Mesothelial cell of epicardium (in vitro differentiated cells): ENCODE results near the gene ZIC5. TPM values are rescaled to one million over a fixed set of nuclear protein-coding genes. Genes with fewer than 3 reads are reported as not detected.
A peak's percentile ranks its signal among the peaks of the same experiment; 100 is the strongest.

Source experiments
- DNase-seq, 2 experiments: peaks; one replicate each; pipeline ENCODE4 v3.0.0; 2021; ENCODE audit warnings: low spot score in 2 of 2; ENCODE audit not compliant: unreplicated experiment in 2 of 2
- H3K27ac Mint-ChIP-seq: 2 replicates; pipeline ENCODE4 v1.8.0; 2021; ENCODE audit warnings: mixed read lengths
- H3K27me3 Mint-ChIP-seq: 2 replicates; pipeline ENCODE4 v1.8.0; 2021; ENCODE audit warnings: low read depth, mixed read lengths
- H3K36me3 Mint-ChIP-seq: 2 replicates; pipeline ENCODE4 v1.8.0; 2021; ENCODE audit warnings: mixed read lengths
- H3K4me1 Mint-ChIP-seq: 2 replicates; pipeline ENCODE4 v1.8.0; 2021; ENCODE audit warnings: mixed read lengths
- H3K4me3 Mint-ChIP-seq: 2 replicates; pipeline ENCODE4 v1.8.0; 2021; ENCODE audit warnings: mild to moderate bottlenecking, moderate library complexity, mixed read lengths
- H3K9me3 Mint-ChIP-seq: 2 replicates; pipeline ENCODE4 v1.8.0; 2021; ENCODE audit warnings: mixed read lengths
- total RNA-seq: library from RNA; stranded (reverse); gene quantifications from 3 replicates; pipeline ENCODE4 v1.2.1, GENCODE V29; 2021
- TF ChIP-seq, protein P1 (sequence below): fragments of 200-600 bp; sonication (generic); IDR thresholded peaks from one replicate; pipeline ENCODE4 v1.5.0; 2021; ENCODE audit warnings: antibody characterized with exemption; ENCODE audit not compliant: unreplicated experiment

Gene ZIC5
- total RNA-seq, 1 donor from 2014 or later: not detected

DNA sequence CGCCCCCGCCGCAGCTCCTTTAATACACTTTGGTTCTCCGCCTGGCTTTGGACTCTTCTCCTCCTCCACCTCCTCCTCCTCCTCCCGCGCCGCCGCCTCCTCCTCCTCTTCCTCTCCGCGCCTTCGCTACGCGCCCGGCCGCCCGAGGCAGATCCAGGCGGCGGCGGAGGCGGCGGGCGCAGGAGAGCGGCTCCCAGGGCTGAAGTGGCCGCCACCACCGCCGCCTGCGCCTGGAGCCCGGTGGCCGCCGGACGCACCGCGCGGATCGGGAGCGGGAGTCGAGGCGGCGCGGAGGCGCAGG is 10.1 kb upstream of the ZIC5 start, which contains the start of gene ZIC2:
Gene ZIC2, plus strand, starts transcription at position 50 of the 301 bp plus-strand sequence. CDS start 281 bp downstream, outside the sequence.
- peak within 1 kb of the TSS; percentile 20 for H3K4me3 Mint-ChIP-seq
- TF ChIP-seq, protein P1, sequence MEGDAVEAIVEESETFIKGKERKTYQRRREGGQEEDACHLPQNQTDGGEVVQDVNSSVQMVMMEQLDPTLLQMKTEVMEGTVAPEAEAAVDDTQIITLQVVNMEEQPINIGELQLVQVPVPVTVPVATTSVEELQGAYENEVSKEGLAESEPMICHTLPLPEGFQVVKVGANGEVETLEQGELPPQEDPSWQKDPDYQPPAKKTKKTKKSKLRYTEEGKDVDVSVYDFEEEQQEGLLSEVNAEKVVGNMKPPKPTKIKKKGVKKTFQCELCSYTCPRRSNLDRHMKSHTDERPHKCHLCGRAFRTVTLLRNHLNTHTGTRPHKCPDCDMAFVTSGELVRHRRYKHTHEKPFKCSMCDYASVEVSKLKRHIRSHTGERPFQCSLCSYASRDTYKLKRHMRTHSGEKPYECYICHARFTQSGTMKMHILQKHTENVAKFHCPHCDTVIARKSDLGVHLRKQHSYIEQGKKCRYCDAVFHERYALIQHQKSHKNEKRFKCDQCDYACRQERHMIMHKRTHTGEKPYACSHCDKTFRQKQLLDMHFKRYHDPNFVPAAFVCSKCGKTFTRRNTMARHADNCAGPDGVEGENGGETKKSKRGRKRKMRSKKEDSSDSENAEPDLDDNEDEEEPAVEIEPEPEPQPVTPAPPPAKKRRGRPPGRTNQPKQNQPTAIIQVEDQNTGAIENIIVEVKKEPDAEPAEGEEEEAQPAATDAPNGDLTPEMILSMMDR: no peak
- DNase-seq: no peak
- no peak within 1 kb of the TSS for H3K27ac Mint-ChIP-seq
- no peaks in the 10 kb centered on the region for H3K36me3 Mint-ChIP-seq
- H3K9me3 Mint-ChIP-seq: no peaks in the 10 kb centered on the region
- H3K27me3 Mint-ChIP-seq: peaks cover 79% of the 10 kb centered on the region
- peaks cover 6% of the 10 kb centered on the region for H3K4me1 Mint-ChIP-seq

DNA sequence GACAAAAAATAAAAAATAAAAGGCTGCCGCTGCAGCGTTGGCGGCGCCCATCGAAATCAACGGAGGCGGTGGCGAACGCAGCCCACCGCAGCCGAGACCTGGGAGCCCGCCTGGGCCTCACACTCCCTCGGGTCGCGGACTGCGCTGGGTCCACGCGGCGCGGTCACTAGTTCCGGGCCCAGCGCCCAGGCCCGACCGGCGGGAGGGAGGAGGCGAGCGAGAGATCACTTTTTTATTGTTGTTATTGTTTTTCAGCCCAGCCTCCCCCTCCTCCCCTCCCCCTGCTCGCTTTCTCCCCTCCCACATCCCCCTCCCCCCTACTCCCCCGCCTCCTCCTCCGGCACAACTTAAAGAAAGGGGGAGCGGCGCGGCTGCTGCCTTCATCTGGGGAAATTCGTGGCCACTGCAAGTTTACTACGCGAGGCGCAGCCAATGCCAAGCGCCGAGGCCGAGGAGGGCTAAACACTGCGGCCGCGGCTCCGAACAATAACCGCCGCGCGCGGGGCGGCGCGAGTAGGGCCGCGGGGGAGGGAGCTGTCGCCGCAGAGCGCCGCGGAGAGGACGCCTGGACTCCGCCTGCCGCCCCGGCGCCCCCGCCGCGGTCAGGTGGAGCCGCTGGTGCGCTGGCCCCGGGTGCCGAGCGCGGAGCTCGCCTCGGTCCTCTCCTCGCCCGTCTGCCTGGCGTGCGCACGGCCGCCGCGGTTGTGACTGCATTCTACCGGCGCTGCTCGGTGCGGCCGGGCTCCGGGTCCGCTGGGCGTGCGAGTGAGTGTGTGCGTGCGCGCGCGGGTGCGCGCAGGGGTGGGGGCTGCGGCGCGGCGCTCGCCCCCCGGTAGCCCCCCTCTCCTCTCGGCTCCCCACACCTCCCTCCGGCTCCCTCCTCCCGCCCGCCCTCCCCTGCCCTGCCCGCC is 9.5 kb upstream of the ZIC5 start:
- Mint-ChIP-seq H3K4me3 (peak overlapping the region; percentile 20), H3K27ac (no peak overlapping the region), H3K9me3 (no peaks in the 10 kb centered on the region), H3K4me1 (peaks cover 6% of the 10 kb centered on the region), H3K36me3 (no peaks in the 10 kb centered on the region), H3K27me3 (peaks cover 79% of the 10 kb centered on the region)
- DNase-seq: peak in 1 of 2 experiments; percentile 59
- TF ChIP-seq, protein P1: no peak

GRCh38 chr13:99980201-99980823 is 8.7 kb upstream of the ZIC5 start:
- Mint-ChIP-seq H3K9me3 (no peaks in the 10 kb centered on the region), H3K27me3 (peaks cover 81% of the 10 kb centered on the region), H3K4me3 (no peak overlapping the region), H3K4me1 (peaks cover 4% of the 10 kb centered on the region), H3K27ac (no peak overlapping the region), H3K36me3 (no peaks in the 10 kb centered on the region)
- peak in 1 of 2 experiments; percentile 72 for DNase-seq
- TF ChIP-seq, protein P1: no peak

GRCh38 chr13:99979453-99980200 is 8.1 kb upstream of the ZIC5 start:
- H3K4me3 Mint-ChIP-seq: no peak overlapping the region
- peaks cover 85% of the 10 kb centered on the region for H3K27me3 Mint-ChIP-seq
- TF ChIP-seq, protein P1: no peak
- no peak overlapping the region for H3K27ac Mint-ChIP-seq
- no peaks in the 10 kb centered on the region for H3K9me3 Mint-ChIP-seq
- peaks cover 4% of the 10 kb centered on the region for H3K4me1 Mint-ChIP-seq
- DNase-seq: no peak
- H3K36me3 Mint-ChIP-seq: no peaks in the 10 kb centered on the region

DNA sequence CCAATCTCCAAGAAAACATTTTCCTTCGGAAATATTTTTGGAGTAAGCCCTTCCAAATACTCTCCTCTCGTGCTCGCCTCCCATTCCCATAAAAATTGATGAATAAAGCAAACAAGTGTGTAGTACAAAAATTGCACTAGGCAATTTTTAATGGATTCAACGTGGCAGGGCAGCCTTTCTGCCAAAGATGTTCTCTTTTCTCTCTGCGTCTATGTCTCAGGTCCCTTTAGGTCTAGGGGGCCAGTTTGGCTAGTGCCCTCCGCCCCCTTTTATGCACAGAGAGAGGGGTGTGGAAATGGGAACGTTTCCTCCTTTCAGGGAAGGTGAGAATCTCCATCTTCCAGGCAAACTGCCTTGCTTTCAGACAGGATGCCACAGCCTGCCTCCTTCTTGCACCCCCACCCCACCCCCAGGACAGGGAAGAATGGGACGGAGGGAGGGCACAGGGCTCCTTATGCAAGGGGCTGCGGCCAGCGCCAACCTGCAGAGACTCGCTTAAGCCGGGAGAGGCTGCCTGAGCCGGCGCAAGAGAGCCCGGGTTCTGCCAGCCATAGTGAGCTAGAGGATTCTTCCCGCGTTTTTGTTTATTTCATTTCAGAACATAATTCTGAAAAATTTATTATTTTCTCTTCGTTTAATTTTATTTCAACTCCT is 7.4 kb upstream of the ZIC5 start:
- Mint-ChIP-seq H3K4me1 (peaks cover 1% of the 10 kb centered on the region), H3K4me3 (no peak overlapping the region), H3K36me3 (no peaks in the 10 kb centered on the region), H3K27me3 (peaks cover 85% of the 10 kb centered on the region), H3K9me3 (no peaks in the 10 kb centered on the region), H3K27ac (no peak overlapping the region)
- no peak for DNase-seq
- TF ChIP-seq, protein P1: no peak
